GM12874 (cell line): ENCODE data around the gene DDX46.

Experiments
- TF ChIP-seq, protein P1 (sequence below): IDR thresholded peaks from 2 replicates; pipeline ENCODE4 v1.5.1; 2011; ENCODE audit warnings: low read depth, mild to moderate bottlenecking, control low read depth, low read length, moderate library complexity; ENCODE audit not compliant: insufficient read depth

The DDX46 gene

DNA sequence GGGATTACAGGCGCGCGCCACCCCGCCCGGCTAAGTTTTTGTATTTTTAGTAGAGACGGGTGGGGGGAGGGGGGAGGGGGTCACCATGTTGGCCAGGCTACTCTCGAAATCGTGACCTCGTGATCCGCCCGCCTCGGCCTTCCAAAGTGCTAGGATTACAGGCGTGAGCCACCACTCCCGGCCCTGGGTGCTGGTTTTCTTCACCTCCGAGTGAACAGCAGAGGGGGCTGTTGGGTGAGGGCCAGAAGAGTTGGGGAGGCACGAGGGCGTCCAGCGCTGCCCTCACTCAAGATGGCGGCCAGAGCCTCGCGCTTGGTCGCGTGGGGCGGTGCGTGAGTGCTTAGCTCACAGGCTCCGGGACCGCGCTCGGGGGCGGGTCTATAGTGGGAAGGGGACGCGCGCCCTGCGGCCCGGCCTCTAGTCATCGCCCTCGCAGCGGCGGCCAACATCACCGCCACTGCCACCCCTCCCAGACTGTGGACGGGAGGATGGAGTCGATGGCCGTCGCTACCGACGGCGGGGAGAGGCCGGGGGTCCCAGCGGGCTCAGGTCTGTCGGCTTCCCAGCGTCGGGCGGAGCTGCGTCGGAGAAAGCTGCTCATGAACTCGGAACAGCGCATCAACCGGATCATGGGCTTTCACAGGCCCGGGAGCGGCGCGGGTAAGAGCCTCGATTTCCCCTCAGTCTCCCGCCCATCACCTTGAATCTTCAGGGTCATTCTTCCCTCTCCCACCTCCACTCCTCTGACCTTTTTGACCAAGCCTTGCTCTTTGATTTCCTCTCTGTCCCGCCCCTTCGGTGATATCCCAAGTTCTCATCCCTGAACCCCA, 20.2 kb upstream of the DDX46 start, which contains the start of gene CAMLG:
Gene CAMLG, plus strand, starts transcription at position 416 of the 830 bp plus-strand sequence. Its CDS starts 73 bp downstream, at position 489.
- TF ChIP-seq, protein P1, sequence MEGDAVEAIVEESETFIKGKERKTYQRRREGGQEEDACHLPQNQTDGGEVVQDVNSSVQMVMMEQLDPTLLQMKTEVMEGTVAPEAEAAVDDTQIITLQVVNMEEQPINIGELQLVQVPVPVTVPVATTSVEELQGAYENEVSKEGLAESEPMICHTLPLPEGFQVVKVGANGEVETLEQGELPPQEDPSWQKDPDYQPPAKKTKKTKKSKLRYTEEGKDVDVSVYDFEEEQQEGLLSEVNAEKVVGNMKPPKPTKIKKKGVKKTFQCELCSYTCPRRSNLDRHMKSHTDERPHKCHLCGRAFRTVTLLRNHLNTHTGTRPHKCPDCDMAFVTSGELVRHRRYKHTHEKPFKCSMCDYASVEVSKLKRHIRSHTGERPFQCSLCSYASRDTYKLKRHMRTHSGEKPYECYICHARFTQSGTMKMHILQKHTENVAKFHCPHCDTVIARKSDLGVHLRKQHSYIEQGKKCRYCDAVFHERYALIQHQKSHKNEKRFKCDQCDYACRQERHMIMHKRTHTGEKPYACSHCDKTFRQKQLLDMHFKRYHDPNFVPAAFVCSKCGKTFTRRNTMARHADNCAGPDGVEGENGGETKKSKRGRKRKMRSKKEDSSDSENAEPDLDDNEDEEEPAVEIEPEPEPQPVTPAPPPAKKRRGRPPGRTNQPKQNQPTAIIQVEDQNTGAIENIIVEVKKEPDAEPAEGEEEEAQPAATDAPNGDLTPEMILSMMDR: peak; percentile 82

- TF ChIP-seq, protein P1: no peak
Measured at GRCh38 chr5:134738963-134739661, 19.5 kb upstream of the DDX46 start.

DNA sequence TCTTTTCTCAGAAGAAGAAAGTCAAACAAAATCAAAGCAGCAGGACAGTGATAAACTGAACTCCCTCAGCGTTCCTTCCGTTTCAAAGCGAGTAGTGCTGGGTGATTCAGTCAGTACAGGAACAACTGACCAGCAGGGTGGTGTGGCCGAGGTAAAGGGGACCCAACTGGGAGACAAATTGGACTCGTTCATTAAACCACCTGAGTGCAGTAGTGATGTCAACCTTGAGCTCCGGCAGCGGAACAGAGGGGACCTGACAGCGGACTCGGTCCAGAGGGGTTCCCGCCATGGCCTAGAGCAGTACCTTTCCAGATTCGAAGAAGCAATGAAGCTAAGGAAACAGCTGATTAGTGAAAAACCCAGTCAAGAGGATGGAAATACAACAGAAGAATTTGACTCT, 17.5 kb upstream of the DDX46 start:
- TF ChIP-seq, protein P1: no peak

DNA sequence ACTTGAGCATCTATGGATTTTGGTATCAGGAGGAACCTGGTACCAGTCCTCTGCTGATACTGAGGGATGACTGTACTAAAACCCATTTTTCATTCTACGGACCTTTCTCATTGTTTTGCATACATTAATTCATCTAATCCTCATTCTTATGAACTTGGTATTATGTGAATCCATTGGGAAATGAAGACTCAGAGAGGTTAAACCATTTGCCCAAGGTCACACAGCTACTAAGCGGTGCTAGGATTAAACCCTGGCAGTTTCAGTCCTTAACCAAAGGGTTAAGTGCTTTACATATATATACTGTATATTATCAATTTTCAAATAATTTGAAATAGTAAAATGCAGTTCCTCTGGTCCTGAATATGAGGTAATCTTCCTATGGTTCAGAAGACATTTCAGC, 16.4 kb upstream of the DDX46 start:
- TF ChIP-seq, protein P1: no peak

GRCh38 chr5:134749415-134749814, 9.2 kb upstream of the DDX46 start:
- TF ChIP-seq, protein P1: no peak

GRCh38 chr5:134758176-134758503, 439 bp upstream of the DDX46 start:
- TF ChIP-seq, protein P1: no peak

GRCh38 chr5:134769206-134769605, 10.6 kb downstream of the DDX46 start:
- TF ChIP-seq, protein P1: no peak
